GM21367 (cell line): ENCODE data around the gene ARFIP1.
A peak's percentile ranks its signal among the peaks of the same experiment; 100 is the strongest.
"Not testable (repeated sequence)": the region's sequence is repeated elsewhere in the genome, so short reads cannot be mapped to it uniquely, and the experiment has no call there.

ENCODE experiments used
- ATAC-seq: cut with Tn5 transposase; IDR thresholded peaks from one replicate; pipeline ENCODE4 v1.9.1; 2021; ENCODE audit not compliant: unreplicated experiment

Gene ARFIP1

DNA sequence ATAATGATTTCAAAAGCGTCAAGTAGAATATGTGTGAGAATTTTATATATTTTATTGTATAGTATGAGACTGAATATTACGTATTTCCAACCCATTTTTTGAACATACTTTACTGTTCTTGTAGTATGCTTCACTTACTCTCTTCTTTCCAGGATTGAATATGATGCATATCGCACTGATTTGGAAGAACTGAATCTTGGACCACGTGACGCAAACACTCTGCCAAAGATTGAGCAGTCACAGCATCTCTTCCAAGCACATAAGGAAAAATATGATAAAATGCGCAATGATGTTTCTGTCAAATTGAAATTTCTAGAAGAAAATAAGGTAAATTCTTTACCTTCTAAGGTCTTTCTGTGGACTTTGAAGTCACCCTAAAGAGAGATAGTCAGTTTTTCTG, 108.2 kb downstream of the ARFIP1 start:
- ATAC-seq, result no peak

DNA sequence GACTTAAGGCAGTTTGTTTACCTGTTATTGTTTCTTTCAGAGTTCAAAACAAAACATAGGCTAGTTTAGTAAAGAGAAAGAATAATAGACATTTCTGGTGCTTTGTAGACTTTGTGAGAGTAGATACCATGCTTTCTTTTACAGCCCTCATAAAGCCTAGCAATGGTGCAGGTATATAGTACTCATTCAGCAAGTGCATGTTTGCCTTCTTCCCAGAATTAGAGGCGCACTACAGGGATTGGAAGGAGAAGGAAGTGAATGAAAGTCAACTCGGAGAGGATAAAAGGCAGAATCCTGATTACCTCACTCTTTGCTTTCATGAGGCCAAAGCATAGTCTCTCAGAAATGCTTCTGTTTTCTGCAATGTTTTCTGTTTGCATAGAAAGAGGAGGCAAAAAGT, 113.2 kb downstream of the ARFIP1 start:
- no peak for ATAC-seq

DNA sequence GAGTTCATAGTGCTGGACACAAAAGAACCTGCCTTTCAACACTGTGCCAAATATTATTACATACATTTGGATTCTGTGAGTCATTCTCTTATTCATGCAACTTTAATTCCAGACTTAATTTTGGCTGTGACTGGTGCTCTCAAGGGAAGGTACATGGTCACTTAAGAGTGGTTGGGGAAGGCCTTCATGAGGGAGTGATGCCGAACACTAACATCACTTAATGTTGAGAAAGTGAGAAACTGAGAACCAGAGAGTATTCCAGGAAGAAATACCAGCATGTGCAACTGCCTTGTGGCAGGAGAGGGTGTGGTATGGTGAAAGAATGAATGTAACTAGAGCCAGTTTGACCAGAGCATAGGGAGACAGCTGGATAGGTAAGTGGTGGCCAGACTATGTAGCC, 114.9 kb downstream of the ARFIP1 start:
- no peak for ATAC-seq

DNA sequence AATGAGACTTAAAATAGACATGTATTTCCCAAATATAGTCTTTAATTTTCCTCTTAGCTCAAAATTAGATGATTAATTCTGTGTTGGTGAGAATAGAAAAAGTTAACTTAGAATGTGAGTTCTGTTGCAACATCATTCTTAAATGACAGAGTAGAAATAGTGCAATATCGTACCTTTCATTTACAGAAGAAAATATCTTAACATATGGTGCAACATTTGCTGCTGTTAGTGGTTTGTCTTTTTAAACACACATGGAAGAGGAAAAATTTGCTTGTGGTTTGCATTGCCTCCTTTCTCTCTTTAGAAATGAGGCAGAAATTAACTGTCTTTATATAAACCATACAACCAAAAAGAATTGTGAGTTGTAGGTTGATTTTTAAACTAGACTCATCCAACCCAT, 117.1 kb downstream of the ARFIP1 start:
- ATAC-seq, result no peak

DNA sequence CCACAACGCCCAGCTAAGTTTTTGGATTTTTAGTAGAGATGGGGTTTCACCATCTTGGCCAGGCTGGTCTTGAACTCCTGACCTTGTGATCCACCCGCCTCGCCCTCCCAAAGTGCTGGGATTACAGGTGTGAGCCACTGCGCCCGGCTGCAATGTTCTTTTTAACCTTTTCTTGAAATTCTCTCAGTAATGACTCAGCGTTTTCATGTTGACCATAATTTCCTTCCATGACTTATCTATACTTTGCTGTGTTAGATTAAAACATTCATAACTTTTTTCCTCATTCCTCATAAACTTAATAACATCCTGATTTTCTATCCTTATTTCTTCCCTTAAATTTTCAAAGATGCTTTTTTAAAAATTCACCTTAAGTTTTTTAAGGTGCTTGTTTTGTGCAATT, 118.4 kb downstream of the ARFIP1 start:
- ATAC-seq, result not testable (repeated sequence)

DNA sequence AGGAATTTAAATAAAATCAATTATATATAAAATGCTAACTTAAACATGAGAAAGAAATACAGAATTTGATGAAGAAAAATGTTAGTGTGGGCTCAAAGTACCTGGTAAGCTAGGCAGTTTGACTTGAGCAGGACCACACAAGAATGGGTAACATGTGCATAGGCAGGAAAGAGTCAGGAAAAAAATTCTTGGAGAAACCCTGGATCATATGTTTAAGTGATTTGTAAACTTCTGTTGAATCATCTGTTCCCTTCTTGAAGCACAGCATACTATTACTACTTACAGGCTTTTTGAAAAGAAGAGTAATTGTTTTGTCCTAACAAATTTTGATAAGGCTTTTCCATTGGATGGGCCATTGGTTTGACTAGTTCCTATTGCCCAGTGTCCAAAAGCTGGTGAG, 118.9 kb downstream of the ARFIP1 start:
- no peak for ATAC-seq

DNA sequence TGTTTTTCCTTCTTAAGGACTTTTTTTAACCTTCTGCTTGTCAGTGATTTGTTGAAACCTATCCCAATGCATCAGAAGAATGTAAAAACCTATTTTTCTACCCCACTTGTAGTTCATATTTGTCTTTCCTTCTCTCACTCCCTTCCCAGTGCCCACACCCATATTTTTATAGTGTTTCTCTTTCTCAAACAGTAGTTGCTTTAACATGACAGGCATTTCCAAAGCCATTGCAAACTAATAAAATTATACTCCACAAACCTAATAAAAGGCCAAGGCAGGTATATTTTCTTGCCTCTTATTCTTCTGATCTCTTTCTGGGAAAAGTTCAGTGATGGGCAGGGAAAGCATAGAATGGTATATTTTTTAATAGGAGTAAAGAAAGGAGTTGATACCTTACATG, 120.6 kb downstream of the ARFIP1 start:
- no peak for ATAC-seq

DNA sequence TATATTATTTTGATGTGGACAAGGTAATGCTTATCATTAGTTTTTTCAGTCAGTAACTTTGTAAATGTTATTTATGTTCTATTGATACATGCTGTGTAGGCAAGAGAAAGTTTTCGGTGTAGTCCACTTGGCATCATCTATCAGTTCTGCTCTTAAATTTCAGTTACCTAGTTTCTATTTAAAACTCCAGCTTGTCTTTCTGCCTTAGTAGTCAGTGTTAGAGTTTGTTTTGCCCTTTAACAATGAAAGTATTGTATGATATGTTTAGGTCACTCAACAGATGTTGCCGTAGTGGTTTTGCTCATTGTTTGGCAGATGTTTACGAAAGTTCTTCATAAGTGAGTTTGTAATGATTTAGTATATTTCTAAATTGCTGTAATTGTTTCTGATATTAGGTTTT, 121.5 kb downstream of the ARFIP1 start:
- ATAC-seq, result no peak

DNA sequence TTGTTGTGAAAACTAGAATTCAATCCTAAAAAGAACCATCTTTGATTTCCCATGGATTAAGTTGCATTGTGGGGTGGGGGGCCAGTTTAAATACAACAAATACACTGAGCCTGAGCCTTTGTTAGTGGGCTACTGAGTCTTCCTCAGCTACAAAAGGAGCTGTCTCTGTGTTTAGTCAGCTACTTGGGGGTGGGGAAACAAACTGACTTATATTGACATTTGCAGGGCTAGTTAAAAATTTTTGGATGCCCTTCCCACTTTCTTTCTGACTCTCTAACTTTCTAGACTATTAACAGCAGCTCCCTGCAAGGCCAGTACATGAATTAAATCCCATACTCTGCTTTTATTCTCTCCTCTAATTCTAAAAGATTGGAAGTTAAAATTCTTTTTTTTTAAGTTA, 123.9 kb downstream of the ARFIP1 start:
- no peak for ATAC-seq

DNA sequence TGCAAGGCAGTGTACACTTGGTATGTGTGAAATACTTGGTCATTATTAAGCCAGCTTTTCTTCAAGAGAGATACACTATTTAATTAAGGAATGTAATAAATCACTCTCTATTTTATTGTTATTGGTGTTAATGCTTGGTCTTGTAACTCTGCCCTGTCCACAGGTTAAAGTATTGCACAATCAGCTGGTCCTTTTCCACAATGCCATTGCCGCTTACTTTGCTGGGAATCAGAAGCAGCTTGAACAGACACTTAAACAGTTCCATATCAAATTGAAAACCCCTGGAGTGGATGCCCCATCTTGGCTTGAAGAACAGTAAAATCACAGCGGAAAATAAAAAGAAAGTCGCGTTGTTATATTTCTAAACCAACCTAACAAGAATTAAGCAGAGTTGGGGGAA, 130.1 kb downstream of the ARFIP1 start:
- ATAC-seq, result no peak

DNA sequence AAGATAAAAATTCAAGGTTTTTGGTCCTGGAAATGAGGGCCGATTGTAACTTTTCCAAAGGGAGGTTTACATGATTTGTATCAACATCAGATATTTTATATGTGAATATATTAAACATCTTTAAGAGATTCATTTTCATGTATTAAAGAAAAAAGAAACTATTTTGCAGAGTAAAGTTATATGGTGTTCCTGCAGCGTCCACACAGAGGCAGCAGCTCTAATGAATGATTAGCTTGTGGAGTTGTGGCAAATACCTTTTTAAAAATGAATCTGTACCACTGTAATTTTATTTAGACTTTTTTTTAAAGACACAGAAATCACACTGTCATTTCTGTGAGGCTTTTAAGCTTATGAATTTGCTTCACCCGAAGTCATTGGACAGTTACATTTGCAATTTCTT, 130.8 kb downstream of the ARFIP1 start:
- no peak for ATAC-seq

DNA sequence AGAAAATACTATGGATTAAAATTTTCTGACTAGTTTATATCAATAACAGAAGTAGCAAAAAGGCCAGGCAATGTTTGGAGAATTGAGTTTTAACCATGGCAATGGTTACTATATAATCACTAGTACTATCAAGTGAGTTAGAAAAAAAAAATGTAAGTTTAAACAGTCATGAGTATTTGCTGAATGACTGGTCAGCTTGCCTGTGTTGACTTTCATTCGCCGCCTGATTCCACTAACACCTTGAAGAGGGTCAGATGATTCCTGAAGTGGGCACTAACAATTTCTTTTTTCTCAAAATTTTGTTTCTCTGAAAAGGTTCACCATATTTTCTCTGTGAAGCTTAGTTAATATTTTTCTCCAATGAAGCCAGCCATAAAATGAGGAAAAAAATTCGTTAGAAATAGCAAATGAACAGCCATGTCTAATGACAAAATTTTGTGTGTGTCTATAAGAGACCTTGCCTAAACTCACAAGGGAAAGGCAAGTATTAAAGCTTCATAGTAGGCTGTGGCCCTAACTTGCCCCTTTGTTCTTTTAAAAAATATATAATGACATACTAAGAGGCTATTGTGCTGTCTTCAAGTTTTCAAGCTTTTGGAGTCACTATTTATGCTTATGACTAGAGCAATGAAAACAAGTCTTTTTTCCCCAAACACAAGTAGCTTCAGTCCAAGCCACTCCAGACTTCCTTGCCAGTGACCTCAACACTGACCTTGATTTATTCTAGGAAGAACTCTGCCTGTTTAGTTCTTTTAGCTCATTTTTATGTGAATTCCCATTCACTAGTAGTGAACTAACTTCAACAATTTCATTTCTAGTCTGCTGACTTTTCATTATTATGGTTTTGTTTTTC, 138.0 kb downstream of the ARFIP1 start:
- ATAC-seq, result no peak

DNA sequence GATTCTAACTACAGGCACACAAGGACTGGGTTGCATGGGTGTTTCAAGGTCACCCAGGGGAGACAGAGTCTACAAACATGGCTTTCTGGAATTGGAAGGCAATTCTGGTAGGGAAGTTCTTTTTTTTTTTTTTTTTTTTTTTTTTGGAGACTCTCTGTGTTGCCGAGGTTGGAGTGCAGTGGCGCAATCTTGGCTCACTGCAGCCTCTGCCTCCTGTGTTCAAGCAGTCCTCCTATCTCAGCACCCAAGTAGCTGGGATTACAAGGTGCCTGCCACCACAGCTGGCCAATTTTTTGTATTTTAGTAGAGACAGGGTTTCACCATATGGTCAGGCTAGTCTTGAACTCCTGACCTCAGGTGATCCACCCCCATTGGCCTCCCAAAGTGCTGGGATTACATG, 140.1 kb downstream of the ARFIP1 start:
- no peak for ATAC-seq

DNA sequence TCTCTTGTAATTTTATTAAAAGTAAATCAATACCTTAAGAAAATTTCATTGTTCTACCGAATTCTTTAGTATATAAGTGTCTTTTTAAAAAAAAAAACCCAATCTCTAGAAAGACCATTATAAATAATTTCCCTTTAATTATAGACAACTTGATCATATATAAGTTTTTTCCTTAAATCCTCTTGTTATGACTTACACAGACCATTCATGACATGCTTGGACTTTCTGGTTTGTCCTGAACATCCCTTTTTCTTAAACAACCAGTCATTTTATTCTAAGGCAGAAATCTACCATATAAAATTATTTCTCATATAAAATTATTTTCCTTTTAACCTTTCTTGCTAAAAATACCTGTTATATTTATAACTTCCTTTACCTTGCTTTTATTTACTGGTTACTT, 141.0 kb downstream of the ARFIP1 start:
- no peak for ATAC-seq

DNA sequence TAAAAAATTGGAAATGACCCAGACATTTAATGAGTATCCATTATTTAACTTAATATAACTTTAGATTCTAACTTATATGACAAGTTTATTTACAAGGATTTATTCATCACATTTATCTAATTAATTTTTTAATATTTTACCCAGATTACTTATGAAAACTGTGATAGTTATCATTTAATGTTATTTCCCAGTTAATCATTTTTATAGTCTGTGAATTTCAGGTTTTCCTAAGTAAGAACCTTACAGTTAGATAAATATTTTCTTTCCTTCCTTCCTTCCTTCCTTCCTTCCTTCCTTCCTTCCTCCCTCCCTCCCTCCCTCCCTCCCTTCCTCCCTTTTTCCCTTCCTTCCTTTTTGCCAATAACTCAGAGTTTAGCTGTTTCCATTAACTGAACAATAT, 141.5 kb downstream of the ARFIP1 start:
- ATAC-seq, result no peak

DNA sequence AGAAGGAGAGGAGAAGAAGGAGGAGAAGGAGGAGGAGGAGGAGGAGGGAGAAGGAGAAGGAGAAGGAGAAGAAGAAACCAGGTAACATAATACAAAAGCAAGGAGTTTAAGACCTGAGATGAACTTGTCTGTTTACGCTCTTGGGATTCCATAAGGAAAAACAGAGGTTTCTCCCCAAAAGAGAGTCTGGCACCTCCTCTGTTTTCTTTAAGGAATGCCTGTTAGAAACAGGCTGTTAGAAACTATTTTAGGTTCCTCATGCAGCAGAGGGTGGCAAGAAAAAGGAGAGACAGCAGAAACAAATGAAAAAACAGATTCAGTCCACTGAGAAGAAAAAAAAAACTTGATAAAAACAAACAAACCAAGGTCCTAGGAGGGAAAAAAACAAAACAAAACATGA, 146.1 kb downstream of the ARFIP1 start:
- no peak for ATAC-seq

DNA sequence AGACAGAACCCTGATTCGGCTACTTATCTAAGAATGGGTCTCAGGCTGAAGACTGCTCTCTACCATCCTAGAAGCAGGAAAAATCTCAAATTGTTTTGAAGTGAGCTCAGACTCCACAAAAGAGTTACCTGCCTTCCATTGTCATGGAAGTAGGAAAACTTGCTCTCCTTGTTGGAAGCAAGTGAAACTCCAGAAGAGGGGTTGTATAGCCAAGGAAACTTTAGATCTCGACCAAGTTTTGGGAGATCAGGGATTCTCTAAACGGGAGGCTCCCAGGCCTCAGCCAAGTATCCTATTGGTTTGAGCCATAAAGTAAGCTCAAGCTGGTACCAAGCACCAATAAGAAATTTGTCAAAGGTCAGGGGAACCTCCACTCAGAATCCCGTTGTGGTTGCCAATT, 147.2 kb downstream of the ARFIP1 start:
- no peak for ATAC-seq

DNA sequence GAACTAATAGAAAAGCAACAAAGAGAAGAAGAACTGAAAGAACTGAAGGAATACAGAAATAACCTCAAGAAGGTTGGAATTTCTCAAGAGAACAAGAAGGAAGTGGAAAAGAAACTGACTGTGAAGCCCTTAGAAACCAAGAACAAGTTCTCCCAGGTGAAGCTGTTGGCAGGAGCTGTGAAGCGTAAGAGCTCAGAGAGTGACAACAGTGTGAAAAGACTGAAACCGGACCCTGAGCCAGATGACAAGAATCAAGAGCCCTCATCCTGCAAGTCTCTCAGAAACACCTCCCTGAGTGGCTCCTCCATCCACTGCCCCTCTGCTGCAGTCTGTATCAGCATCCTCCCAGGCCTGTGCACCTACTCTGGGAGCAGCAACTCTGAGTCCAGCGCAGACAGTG, 148.0 kb downstream of the ARFIP1 start:
- peak; percentile 58 for ATAC-seq

DNA sequence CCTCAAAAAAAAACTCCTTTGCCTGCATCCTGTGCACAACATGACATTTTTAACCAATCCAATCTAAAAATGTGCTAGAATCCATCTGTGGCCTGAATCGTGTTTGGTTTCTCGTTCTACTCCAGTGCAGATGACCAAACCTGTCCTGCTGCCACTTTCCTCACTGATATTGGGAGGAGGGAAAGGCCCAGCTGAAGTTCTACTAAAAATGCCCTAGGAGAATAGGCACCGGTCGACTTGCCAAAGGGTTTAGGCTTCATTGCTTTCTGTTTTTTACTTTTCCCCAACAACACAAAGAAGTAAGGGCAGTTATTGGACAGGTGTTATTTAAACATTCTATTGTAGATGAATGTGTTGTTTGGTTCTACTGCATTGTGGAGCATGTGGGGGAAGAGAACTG, 148.5 kb downstream of the ARFIP1 start:
- ATAC-seq, result no peak

DNA sequence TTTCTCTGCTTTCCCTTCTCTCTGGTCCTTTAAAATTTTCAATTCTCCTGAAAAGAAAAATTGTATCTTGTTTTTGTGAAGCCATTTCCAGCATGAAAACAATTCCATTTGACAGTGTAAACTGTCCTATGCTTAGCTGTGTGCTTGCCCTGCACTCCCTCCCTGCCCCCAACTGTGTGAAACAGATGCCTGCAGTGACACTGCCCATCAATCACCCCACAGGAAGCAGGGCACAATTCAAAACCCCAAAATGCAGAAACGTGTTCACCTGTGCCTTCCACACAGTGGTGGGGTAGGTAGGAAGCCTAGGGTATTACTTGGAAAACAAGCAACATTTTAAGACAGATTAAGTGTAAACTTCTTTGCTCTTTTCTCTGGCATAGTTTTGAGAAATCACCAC, 150.1 kb downstream of the ARFIP1 start:
- ATAC-seq, result no peak

DNA sequence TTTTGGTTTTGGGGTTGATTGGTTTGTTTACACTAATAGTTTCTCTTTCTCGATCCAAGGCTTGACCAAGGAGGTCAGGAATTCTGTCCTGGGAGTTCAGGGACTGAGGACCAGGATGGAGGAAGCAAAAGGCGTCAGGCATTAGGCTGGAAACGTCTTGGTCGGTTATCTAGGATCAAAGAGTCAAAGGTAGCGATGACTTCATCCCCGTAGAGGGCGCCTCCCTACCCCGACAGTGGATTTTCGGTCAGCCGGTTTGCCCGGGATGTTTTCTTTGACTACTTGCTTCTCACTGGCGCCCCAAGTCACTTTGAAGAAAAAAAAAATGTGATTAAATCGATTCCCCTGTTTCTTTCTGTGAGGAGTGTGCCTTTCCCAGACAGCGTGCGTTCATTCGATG, 155.4 kb downstream of the ARFIP1 start:
- no peak for ATAC-seq

DNA sequence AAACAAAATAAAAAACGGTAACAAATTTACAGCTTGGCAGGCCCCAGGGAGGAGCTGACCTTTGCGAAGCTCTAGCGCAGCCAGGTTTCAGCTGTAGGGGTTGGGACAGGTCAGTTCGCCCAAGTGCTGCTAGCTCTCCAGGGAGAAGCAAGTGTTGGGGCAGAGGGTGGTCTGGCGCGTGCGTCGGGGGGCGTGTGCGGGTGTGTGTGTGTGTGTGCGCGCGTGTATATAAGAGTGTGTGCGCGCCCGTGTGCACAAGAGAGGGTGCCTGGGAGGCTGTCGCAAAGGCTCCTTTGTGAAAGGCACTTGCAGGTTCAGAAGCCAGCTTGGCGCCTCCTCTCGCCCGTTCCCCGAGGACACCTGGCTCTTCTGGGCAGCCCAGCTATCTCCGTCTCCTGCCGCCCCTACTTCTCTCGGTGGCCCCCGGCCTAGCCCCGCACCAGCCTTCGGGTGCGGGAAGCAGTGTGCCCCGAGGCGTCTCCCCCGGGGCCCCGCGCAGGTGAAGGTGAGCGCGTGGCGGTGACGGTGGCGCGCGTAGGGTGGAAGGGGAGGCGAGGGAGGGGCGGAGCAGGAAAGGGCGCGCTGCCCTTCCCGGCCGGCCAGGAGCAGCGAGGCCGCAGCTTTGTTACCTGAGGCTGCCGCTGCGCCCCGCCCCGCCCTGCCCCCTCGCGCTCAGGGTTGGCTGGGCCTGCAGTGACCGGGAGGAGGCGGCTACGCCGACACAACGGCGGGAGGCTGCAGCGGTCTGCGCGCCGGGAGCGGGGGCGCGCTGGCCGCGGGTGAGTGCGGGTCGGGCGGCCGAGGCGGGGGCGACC, 156.1 kb downstream of the ARFIP1 start, which contains the start of gene FHDC1:
Gene FHDC1, plus strand, starts transcription at position 693 of the 815 bp plus-strand sequence. CDS start 6,735 bp downstream, outside the sequence.
- ATAC-seq, result no peak
